Endothelial cell of umbilical vein (primary cell): ENCODE data around the gene PTPRT. TPM values are rescaled to one million over a fixed set of nuclear protein-coding genes. Genes with fewer than 3 reads are reported as not detected.

Source experiments
- BruUV-seq: library from RNA; stranded (reverse); fragments of 400-500 nt; replicated peaks from 2 replicates; lab custom pipeline; 2021; lab: Mats Ljungman, UMichigan
- CTCF ChIA-PET: fragments of 300-600, 350-600 bp; sonication (Branson Sonifier 250); formaldehyde crosslinking; loops from one replicate; lab custom pipeline; 2021; ENCODE audit warnings: antibody characterized with exemption, inconsistent platforms; lab: Charles Lee
- POLR2A ChIA-PET: fragments of 300-600, 350-600 bp; sonication (Branson Sonifier 250); formaldehyde crosslinking; loops from one replicate; lab custom pipeline; 2021; ENCODE audit warnings: antibody characterized with exemption, inconsistent platforms; lab: Charles Lee
- DNase-seq: peaks from one replicate; pipeline ENCODE4 v3.0.0-alpha.2; 2011; ENCODE audit warnings: low read depth, low spot score
- FAIRE-seq: peaks from 2 replicates; lab custom pipeline; 2011; peaks lifted over from hg19 to GRCh38; lab: Jason Lieb, UNC
- H2AFZ ChIP-seq: 2 replicates; pipeline ENCODE4 v1.6.0; 2012; ENCODE audit warnings: low read depth, low read length, control low read depth, inconsistent platforms
- H3K27ac ChIP-seq: 2 replicates; pipeline ENCODE4 v1.5.1; 2011; ENCODE audit warnings: low read depth, mild to moderate bottlenecking, control low read depth, low read length, moderate library complexity; ENCODE audit not compliant: insufficient read depth
- H3K27me3 ChIP-seq, 2 experiments: 2 replicates each; pipeline versions ENCODE4 v1.6.0 to v1.6.1; 2011; ENCODE audit warnings: low read length in 2 of 2, mixed read lengths in 1 of 2; ENCODE audit not compliant: control insufficient read depth in 2 of 2, insufficient read depth in 2 of 2
- H3K36me3 ChIP-seq, 2 experiments: 2 replicates in 1 of 2; 3 replicates in 1 of 2; pipeline ENCODE4 v1.5.1; 2011; ENCODE audit warnings: low read length in 2 of 2, mild to moderate bottlenecking in 1 of 2, moderate library complexity in 1 of 2; ENCODE audit not compliant: control insufficient read depth in 2 of 2, insufficient read depth in 2 of 2; ENCODE audit errors: extremely low read depth in 1 of 2
- H3K4me1 ChIP-seq: 3 replicates; pipeline ENCODE4 v1.5.1; 2011; ENCODE audit warnings: mild to moderate bottlenecking, low read length; ENCODE audit not compliant: control insufficient read depth, insufficient read depth; ENCODE audit errors: extremely low read depth
- H3K4me2 ChIP-seq: 2 replicates; pipeline ENCODE4 v1.6.1; 2011; ENCODE audit warnings: low read length, control low read depth, mixed read lengths; ENCODE audit not compliant: insufficient read depth
- H3K4me3 ChIP-seq, 3 experiments: fragments of 200-600 bp in 1 of 3; sonication (generic), shearing (Covaris generic) in 1 of 3; replicated peaks in 1 of 3; 2 replicates each; pipeline ENCODE4 v1.5.1; 2011 to 2016; ENCODE audit warnings: control low read depth in 3 of 3, low read length in 3 of 3, mild to moderate bottlenecking in 2 of 3, inconsistent platforms in 1 of 3, low read depth in 1 of 3, moderate library complexity in 1 of 3; ENCODE audit not compliant: insufficient read depth in 1 of 3
- H3K79me2 ChIP-seq: 2 replicates; pipeline ENCODE4 v1.6.0; 2012; ENCODE audit warnings: low read length, inconsistent platforms; ENCODE audit not compliant: control insufficient read depth, insufficient read depth
- H3K9ac ChIP-seq: replicated peaks from 2 replicates; pipeline ENCODE3; 2011; ENCODE audit warnings: low read length, control low read depth; ENCODE audit not compliant: insufficient read depth; ENCODE audit errors: extremely low read depth
- H3K9me1 ChIP-seq: replicated peaks from 3 replicates; pipeline ENCODE4 v1.6.0; 2011; ENCODE audit warnings: mild to moderate bottlenecking, low read length; ENCODE audit not compliant: control insufficient read depth, insufficient read depth; ENCODE audit errors: extremely low read depth
- H3K9me3 ChIP-seq: replicated peaks from 2 replicates; pipeline ENCODE4 v1.5.1; 2012; ENCODE audit warnings: low read length, inconsistent platforms; ENCODE audit not compliant: control insufficient read depth, insufficient read depth
- H4K20me1 ChIP-seq: replicated peaks from 2 replicates; pipeline ENCODE3; 2011; ENCODE audit warnings: mild to moderate bottlenecking, low read length; ENCODE audit not compliant: control insufficient read depth, insufficient read depth; ENCODE audit errors: extremely low read depth
- EZH2 ChIP-seq: IDR thresholded peaks from 2 replicates; pipeline ENCODE4 v1.6.1; 2012; ENCODE audit warnings: borderline replicate concordance, low read depth, mild to moderate bottlenecking, moderate library complexity, low read length, inconsistent platforms; ENCODE audit not compliant: severe bottlenecking
- FOS ChIP-seq: IDR thresholded peaks from 2 replicates; pipeline ENCODE4 v1.6.1; 2011; ENCODE audit warnings: mild to moderate bottlenecking, low read length, moderate library complexity, borderline replicate concordance; ENCODE audit not compliant: insufficient read depth
- GATA2 ChIP-seq: IDR thresholded peaks from 2 replicates; pipeline ENCODE4 v1.7.0; 2011; ENCODE audit warnings: low read depth, mild to moderate bottlenecking, moderate library complexity, mixed read lengths, low read length; ENCODE audit not compliant: insufficient read length, insufficient read depth
- JUN ChIP-seq: IDR thresholded peaks from 2 replicates; pipeline ENCODE4 v1.6.1; 2011; ENCODE audit warnings: borderline replicate concordance, low read depth; ENCODE audit not compliant: insufficient read length, insufficient read depth
- MAX ChIP-seq: IDR thresholded peaks from 2 replicates; pipeline ENCODE4 v1.6.1; 2011; ENCODE audit not compliant: insufficient read depth, insufficient read length
- MYC ChIP-seq: IDR thresholded peaks from one replicate; pipeline ENCODE4 v1.6.1; 2011; ENCODE audit warnings: mild to moderate bottlenecking, low read depth, low read length
- POLR2A ChIP-seq: IDR thresholded peaks from 2 replicates; pipeline ENCODE4 v1.6.1; 2012; ENCODE audit warnings: low read depth, mild to moderate bottlenecking, control low read depth, low read length
- POLR2AphosphoS5 ChIP-seq: IDR thresholded peaks from 2 replicates; pipeline ENCODE4 v1.6.1; 2012; ENCODE audit warnings: low read depth, mild to moderate bottlenecking, control low read depth, low read length, moderate library complexity; ENCODE audit not compliant: insufficient read depth
- dilution Hi-C: fragments of 300-500 bp; cut with MboI; formaldehyde crosslinking; loops from one replicate; pipeline ENCODE4 v1.15.0; 2019; ENCODE audit warnings: low sequenced_read_pairs; ENCODE audit not compliant: extremely low pct_ligation_motif_present
- intact Hi-C: fragments of 100-400 bp; cut with micrococcal nuclease; formaldehyde crosslinking; loops from one replicate; pipeline ENCODE4 v1.10.0; 2022
- polyA plus RNA-seq, 4 experiments: library from polyadenylated mRNA; depleted of rRNA in 3 of 4; stranded (reverse) in 3 of 4; unstranded in 1 of 4; fragments of >200 nt; gene quantifications; 2 replicates each; pipeline versions ENCODE4 v1.2.1 to v1.2.3, GENCODE V29; 2011 to 2012; ENCODE audit warnings: missing spikeins in 1 of 4
- total RNA-seq: library from RNA; stranded (reverse); gene quantifications from 2 replicates; pipeline ENCODE4 v1.2.3, GENCODE V29; 2021

Gene PTPRT
- total and polyA plus RNA-seq, 2 donors (not counting 3 experiments of a cell fraction or from before 2014, with no cell fraction given), result not detected

- Histone ChIP-seq H3K9me3 (peaks cover 10% of the 10 kb centered on the region), H3K4me2 (no peak overlapping the region), H3K27ac (no peak overlapping the region), H3K9me1 (no peaks in the 10 kb centered on the region), H4K20me1 (no peaks in the 10 kb centered on the region), H3K9ac (no peak overlapping the region), H3K27me3 (no peaks in the 10 kb centered on the region), H3K36me3 (no peaks in the 10 kb centered on the region), H2AFZ (no peak overlapping the region), H3K4me1 (no peaks in the 10 kb centered on the region), H3K4me3 (no peak overlapping the region), H3K79me2 (no peaks in the 10 kb centered on the region)
- CTCF ChIA-PET, result no interaction called here
- BruUV-seq, result no TSS peak
- no peak for FAIRE-seq
- dilution Hi-C loops (no loop called here), intact Hi-C loops (no loop called here)
- no peak for DNase-seq
- TF ChIP-seq JUN, result no peak
- POLR2A ChIA-PET, result no interaction called here
Observed at GRCh38 chr20:42567409-42567808, 622.3 kb downstream of the PTPRT start.

- ChIA-PET CTCF (no interaction called here), POLR2A (no interaction called here)
- H3K4me1 ChIP-seq, result no peaks in the 10 kb centered on the region
- H3K9me1 ChIP-seq, result no peaks in the 10 kb centered on the region
- FAIRE-seq (no peak), DNase-seq (no peak)
- BruUV-seq, result no TSS peak
- no peaks in the 10 kb centered on the region for H3K79me2 ChIP-seq
- dilution Hi-C loops, result no loop called here
- H3K9ac ChIP-seq, result no peak overlapping the region
- no peaks in the 10 kb centered on the region for H3K36me3 ChIP-seq
- H3K4me2 ChIP-seq, result no peak overlapping the region
- no peak for TF ChIP-seq POLR2AphosphoS5
- TF ChIP-seq FOS, result no peak
- TF ChIP-seq JUN, result no peak
- no peak for TF ChIP-seq MAX
- TF ChIP-seq POLR2A, result no peak
- TF ChIP-seq GATA2, result no peak
- TF ChIP-seq EZH2, result no peak
- no peak for TF ChIP-seq MYC
- no peaks in the 10 kb centered on the region for H3K27me3 ChIP-seq
- intact Hi-C loops, result no loop called here
- H4K20me1 ChIP-seq, result no peaks in the 10 kb centered on the region
- peaks cover 11% of the 10 kb centered on the region for H3K9me3 ChIP-seq
- H3K4me3 ChIP-seq, result no peak overlapping the region
- H3K27ac ChIP-seq, result no peak overlapping the region
- H2AFZ ChIP-seq, result no peak overlapping the region
Observed at GRCh38 chr20:42565235-42565995, 624.3 kb downstream of the PTPRT start.
